GM21526 (cell line): ENCODE measurements around the gene EP300.
"Not testable (repeated sequence)": the region's sequence is repeated elsewhere in the genome, so short reads cannot be mapped to it uniquely, and the experiment has no call there.

Source experiments
- ATAC-seq: cut with Tn5 transposase; IDR thresholded peaks from one replicate; pipeline ENCODE4 v1.9.1; 2021; ENCODE audit warnings: moderate library complexity; ENCODE audit not compliant: unreplicated experiment, low FRiP score

EP300 gene

GRCh38 chr22:41145921-41146320, 53.5 kb downstream of the EP300 start:
- not testable (repeated sequence) for ATAC-seq

GRCh38 chr22:41146573-41146972, 54.2 kb downstream of the EP300 start:
- no peak for ATAC-seq

GRCh38 chr22:41147722-41148121, 55.3 kb downstream of the EP300 start:
- ATAC-seq, result no peak

GRCh38 chr22:41152902-41153301, 60.5 kb downstream of the EP300 start:
- ATAC-seq, result no peak

- ATAC-seq, result no peak
Observed at GRCh38 chr22:41157083-41157482, 64.7 kb downstream of the EP300 start.

GRCh38 chr22:41169157-41169556, 76.8 kb downstream of the EP300 start:
- no peak for ATAC-seq

GRCh38 chr22:41171996-41172395, 79.6 kb downstream of the EP300 start:
- no peak for ATAC-seq

- no peak for ATAC-seq
Observed at GRCh38 chr22:41175546-41175945, 83.2 kb downstream of the EP300 start.

GRCh38 chr22:41177040-41177621, 84.7 kb downstream of the EP300 start:
- no peak for ATAC-seq

GRCh38 chr22:41177622-41178424, 85.4 kb downstream of the EP300 start:
- no peak for ATAC-seq

- ATAC-seq, result no peak
Observed at GRCh38 chr22:41178425-41178975, 86.1 kb downstream of the EP300 start.

GRCh38 chr22:41180362-41180761, 88.0 kb downstream of the EP300 start:
- ATAC-seq, result not testable (repeated sequence)

- ATAC-seq, result no peak
Observed at GRCh38 chr22:41180926-41181325, 88.5 kb downstream of the EP300 start.

- ATAC-seq, result no peak
Observed at GRCh38 chr22:41181349-41182241, 89.2 kb downstream of the EP300 start.

GRCh38 chr22:41184679-41185078, 92.3 kb downstream of the EP300 start:
- no peak for ATAC-seq

GRCh38 chr22:41191467-41191866, 99.1 kb downstream of the EP300 start:
- no peak for ATAC-seq

- no peak for ATAC-seq
Observed at GRCh38 chr22:41193829-41194228, 101.4 kb downstream of the EP300 start.

- ATAC-seq, result peak; percentile 66
Observed at GRCh38 chr22:41197038-41197972, 104.9 kb downstream of the EP300 start.

- ATAC-seq, result no peak
Observed at GRCh38 chr22:41198027-41198580, 105.7 kb downstream of the EP300 start.
